Measurements from ENCODE around the gene PPP6R3. TPM values are rescaled to one million over a fixed set of nuclear protein-coding genes. Genes with fewer than 3 reads are reported as not detected.

The PPP6R3 gene
- total and polyA plus RNA-seq, 8 donors = 84.6 to 130 (median 109) TPM

DNA sequence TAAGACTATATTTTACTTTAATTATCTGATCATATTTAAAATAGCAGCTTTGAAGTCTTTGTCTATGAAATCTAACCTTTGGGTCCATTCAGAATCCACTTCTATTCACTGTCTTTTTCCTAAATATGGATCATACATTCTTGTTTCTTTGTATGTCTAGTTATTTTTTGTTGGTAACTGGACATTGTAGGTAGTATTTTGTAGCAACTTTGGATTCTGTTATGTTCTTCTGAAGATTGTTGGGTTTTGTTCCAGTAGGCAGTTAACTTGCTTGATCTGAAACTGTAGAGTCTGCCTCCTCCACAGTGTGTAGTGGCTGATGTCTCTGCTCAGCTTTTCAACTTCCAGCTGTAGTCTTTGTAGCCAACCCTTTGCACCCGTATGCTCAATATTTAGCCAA lies 186.3 kb downstream of the PPP6R3 start:
- H3K9me3 ChIP-seq = peaks cover 0 to 22% of the 10 kb centered on the region in 2 donors
- no peak for ATAC-seq
- TF ChIP-seq, protein P1, sequence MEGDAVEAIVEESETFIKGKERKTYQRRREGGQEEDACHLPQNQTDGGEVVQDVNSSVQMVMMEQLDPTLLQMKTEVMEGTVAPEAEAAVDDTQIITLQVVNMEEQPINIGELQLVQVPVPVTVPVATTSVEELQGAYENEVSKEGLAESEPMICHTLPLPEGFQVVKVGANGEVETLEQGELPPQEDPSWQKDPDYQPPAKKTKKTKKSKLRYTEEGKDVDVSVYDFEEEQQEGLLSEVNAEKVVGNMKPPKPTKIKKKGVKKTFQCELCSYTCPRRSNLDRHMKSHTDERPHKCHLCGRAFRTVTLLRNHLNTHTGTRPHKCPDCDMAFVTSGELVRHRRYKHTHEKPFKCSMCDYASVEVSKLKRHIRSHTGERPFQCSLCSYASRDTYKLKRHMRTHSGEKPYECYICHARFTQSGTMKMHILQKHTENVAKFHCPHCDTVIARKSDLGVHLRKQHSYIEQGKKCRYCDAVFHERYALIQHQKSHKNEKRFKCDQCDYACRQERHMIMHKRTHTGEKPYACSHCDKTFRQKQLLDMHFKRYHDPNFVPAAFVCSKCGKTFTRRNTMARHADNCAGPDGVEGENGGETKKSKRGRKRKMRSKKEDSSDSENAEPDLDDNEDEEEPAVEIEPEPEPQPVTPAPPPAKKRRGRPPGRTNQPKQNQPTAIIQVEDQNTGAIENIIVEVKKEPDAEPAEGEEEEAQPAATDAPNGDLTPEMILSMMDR (IDR thresholded peaks at IDR 0.05) = no peak

DNA sequence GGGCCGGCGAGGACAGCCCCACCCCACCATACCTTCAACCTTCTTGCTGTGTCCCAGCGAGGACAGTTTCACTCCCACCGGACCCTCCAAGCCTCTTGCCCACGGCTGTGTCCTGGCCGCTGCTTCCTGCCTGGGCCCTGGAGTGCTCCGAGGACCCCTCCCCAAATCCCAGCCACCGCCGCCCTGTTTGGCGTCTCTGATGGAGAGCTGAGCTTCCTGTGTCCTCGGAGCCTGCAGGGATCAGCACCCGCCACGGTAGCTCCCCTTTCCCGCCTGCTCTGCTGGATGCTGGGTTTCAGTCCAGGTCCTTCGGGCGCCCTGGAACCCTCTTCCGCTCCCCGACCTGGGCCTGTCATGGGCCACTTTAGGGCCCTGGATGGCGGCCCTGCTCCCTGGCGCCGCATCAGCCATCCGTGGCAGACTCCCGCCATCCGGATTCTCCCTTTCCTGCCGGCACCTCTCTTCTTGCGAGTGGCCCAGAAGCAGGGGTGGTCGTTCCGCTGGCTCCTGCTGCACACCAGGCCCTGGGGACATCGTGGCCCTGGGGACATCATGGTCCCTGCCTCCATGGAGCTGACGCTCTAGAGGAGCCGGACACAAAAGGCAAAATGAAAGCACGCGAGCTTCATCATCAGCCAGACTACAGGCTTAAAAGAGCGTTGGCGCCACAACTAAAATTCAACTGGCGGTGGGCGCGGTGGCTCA lies 189.5 kb downstream of the PPP6R3 start:
- Histone ChIP-seq H3K9me3 (peaks cover 0 to 19% of the 10 kb centered on the region in 2 donors), H3K4me3 (no peak overlapping the region), H3K27ac (no peak overlapping the region), H3K27me3 (peaks cover 0 to 59% of the 10 kb centered on the region in 2 donors), H3K4me1 (no peaks in the 10 kb centered on the region), H3K36me3 (no peaks in the 10 kb centered on the region)
- no peak for ATAC-seq
- intact Hi-C loops (cut with DNase I) = no loop called here
- TF ChIP-seq, protein P1 (IDR thresholded peaks at IDR 0.05) = no peak
- DNase-seq = peak in 1 of 4 donors; percentile 69

More for the DNA sequence above, 186.3 kb downstream of the PPP6R3 start:
- intact Hi-C loops (cut with DNase I) = no loop called here
- Histone ChIP-seq H3K36me3 (no peaks in the 10 kb centered on the region), H3K4me1 (no peaks in the 10 kb centered on the region), H3K27ac (no peak overlapping the region), H3K4me3 (no peak overlapping the region), H3K27me3 (peaks cover 0 to 37% of the 10 kb centered on the region in 2 donors)
- no peak for DNase-seq

DNA sequence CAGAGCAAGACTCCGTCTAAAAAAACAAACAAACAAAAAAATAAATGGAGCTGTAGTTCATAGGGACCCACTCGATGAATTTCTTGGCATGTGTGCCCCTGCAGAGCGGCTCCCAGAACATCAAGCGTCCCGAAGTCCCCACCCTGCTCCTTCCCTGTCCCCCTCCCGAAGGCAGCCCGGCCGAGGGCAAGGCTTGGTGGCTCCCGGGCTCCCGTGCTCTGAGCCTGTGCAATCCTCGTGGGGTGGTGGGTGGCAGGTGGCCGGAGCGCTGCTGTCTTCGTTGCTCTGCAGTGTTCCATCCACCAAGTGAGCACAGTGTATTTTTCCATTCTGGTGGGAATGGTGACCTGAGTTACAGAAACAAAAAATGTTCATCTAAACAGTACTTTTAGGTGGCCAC lies 190.2 kb downstream of the PPP6R3 start:
- TF ChIP-seq, protein P1 (IDR thresholded peaks at IDR 0.05) = no peak
- Histone ChIP-seq H3K4me1 (no peaks in the 10 kb centered on the region), H3K4me3 (no peak overlapping the region), H3K9me3 (peaks cover 0 to 18% of the 10 kb centered on the region in 2 donors), H3K27me3 (peaks cover 0 to 59% of the 10 kb centered on the region in 2 donors), H3K27ac (no peak overlapping the region), H3K36me3 (no peaks in the 10 kb centered on the region)
- ATAC-seq (no peak), DNase-seq (peak in 1 of 4 donors; percentile 56)
- intact Hi-C loops (cut with DNase I) = no loop called here

DNA sequence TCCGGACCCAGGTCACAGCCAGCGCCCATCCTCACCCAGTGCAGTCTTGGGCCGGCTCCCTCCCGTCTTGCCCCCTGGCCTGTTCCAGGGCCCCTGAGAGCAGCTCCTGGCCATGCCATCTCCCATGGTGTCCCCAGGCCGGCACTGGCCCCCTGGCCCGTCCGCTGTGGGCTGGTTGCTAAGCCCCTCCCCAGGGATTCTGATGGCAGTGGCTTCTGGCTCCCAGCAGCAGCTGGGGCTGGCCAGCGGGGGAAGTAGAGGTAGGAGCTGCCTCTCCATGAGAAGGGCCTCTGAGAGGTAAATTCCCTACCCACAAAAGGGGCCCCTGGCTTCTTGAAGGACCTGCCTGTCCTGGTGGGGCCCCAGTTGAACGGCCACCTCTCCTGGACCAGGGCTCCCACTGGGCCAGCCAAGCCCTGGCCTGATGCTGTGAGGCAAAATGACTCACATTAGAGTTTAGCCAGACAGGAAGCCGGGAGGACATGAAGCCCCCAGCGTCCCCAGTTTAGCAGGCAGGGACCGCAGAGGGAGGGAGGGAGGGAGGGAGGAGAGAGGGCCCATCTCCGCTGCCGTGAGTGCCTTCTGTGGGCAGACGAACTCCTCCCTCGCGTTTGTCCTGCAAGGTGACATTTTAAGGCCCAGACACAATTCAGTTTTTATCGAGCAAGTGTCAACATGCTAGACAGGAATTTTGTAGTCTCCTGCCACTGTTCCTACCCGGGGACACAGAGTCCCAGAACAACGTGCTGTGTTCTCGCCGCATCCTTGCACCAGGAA lies 190.8 kb downstream of the PPP6R3 start:
- Histone ChIP-seq H3K4me3 (no peak overlapping the region), H3K9me3 (peaks cover 0 to 14% of the 10 kb centered on the region in 2 donors), H3K27ac (no peak overlapping the region), H3K4me1 (no peaks in the 10 kb centered on the region), H3K27me3 (peaks cover 0 to 59% of the 10 kb centered on the region in 2 donors), H3K36me3 (no peaks in the 10 kb centered on the region)
- no peak for ATAC-seq
- TF ChIP-seq, protein P1 (IDR thresholded peaks at IDR 0.05) = no peak
- peak in 1 of 4 donors; percentile 69 for DNase-seq
- intact Hi-C loops (cut with DNase I) = no loop called here
